DMS153 treated with DMSO at 0.1 percent for 48 hours (cell line): ENCODE measurements around the gene R3HDML.
"Not testable (repeated sequence)": the region's sequence is repeated elsewhere in the genome, so short reads cannot be mapped to it uniquely, and the experiment has no call there.

Experiments used
- DNase-seq: peaks from one replicate; lab custom pipeline; 2025; ENCODE audit not compliant: unreplicated experiment; lab: John Stamatoyannopoulos, UW

The R3HDML gene

GRCh38 chr20:44336725-44337380 is at the start of gene R3HDML:
Gene R3HDML (plus strand): TSS chr20:44337043. CDS start chr20:44337158, 115 bp downstream.
- DNase-seq: no peak

GRCh38 chr20:44287272-44288097 is 49.4 kb upstream of the R3HDML start:
- no peak for DNase-seq

GRCh38 chr20:44288252-44288651 is 48.6 kb upstream of the R3HDML start:
- no peak for DNase-seq

- DNase-seq: no peak
Observed at GRCh38 chr20:44291754-44292153, 45.1 kb upstream of the R3HDML start.

GRCh38 chr20:44296011-44296410 is 40.8 kb upstream of the R3HDML start:
- peak; percentile 59 for DNase-seq

GRCh38 chr20:44297721-44298120 is 39.1 kb upstream of the R3HDML start:
- no peak for DNase-seq

- DNase-seq: not testable (repeated sequence)
Observed at GRCh38 chr20:44299011-44299535, 37.8 kb upstream of the R3HDML start.

- DNase-seq: no peak
Observed at GRCh38 chr20:44301285-44301684, 35.6 kb upstream of the R3HDML start.

GRCh38 chr20:44302026-44302669 is 34.7 kb upstream of the R3HDML start:
- no peak for DNase-seq

- no peak for DNase-seq
Observed at GRCh38 chr20:44302736-44303135, 34.1 kb upstream of the R3HDML start.

- no peak for DNase-seq
Observed at GRCh38 chr20:44304383-44304782, 32.5 kb upstream of the R3HDML start.

- no peak for DNase-seq
Observed at GRCh38 chr20:44306927-44307326, 29.9 kb upstream of the R3HDML start.

- no peak for DNase-seq
Observed at GRCh38 chr20:44309763-44310663, 26.8 kb upstream of the R3HDML start.

- DNase-seq: peak; percentile 92
Observed at GRCh38 chr20:44310664-44311639, 25.9 kb upstream of the R3HDML start, which contains the start of gene FITM2. Gene FITM2 (minus strand): TSS chr20:44311202. CDS start chr20:44311148, 54 bp downstream.

GRCh38 chr20:44314870-44315269 is 22.0 kb upstream of the R3HDML start:
- no peak for DNase-seq

- DNase-seq: no peak
Observed at GRCh38 chr20:44319839-44320422, 16.9 kb upstream of the R3HDML start.

GRCh38 chr20:44324343-44324742 is 12.5 kb upstream of the R3HDML start:
- no peak for DNase-seq

- no peak for DNase-seq
Observed at GRCh38 chr20:44326391-44327159, 10.3 kb upstream of the R3HDML start.
